OCI-LY3 (cell line): ENCODE results near the gene KREMEN1.

Source experiments
- H2AFZ ChIP-seq: fragments of 200-600, 300-600 bp; shearing (Covaris generic); 2 replicates; pipeline ENCODE4 v1.6.0; 2014; ENCODE audit warnings: antibody characterized with exemption, low read depth, low read length
- H3K27ac ChIP-seq: fragments of 200-600, 300-600 bp; sonication (generic); 2 replicates; pipeline ENCODE4 v1.5.1; 2014; ENCODE audit warnings: mild to moderate bottlenecking, low read length, moderate library complexity, mixed read lengths
- H3K27me3 ChIP-seq: fragments of 200-600, 300-600 bp; sonication (generic); 2 replicates; pipeline ENCODE4 v1.6.1; 2014; ENCODE audit warnings: low read depth, low read length, mixed read lengths
- H3K36me3 ChIP-seq: fragments of 200-600, 300-600 bp; sonication (generic); replicated peaks from 2 replicates; pipeline ENCODE3; 2014; ENCODE audit warnings: low read depth, low read length, mixed read lengths
- H3K4me1 ChIP-seq: fragments of 300-600, 200-600 bp; sonication (generic); 2 replicates; pipeline ENCODE4 v1.6.1; 2014; ENCODE audit warnings: low read length, mixed read lengths
- H3K4me2 ChIP-seq: fragments of 200-600, 300-600 bp; sonication (generic); 2 replicates; pipeline ENCODE4 v1.6.1; 2014; ENCODE audit warnings: low read length, mixed read lengths
- H3K4me3 ChIP-seq: fragments of 300-600, 200-600 bp; sonication (generic); 2 replicates; pipeline ENCODE4 v1.5.1; 2014; ENCODE audit warnings: antibody characterized with exemption, mild to moderate bottlenecking, low read length, moderate library complexity
- H3K79me2 ChIP-seq: fragments of 300-600, 200-600 bp; shearing (Covaris generic); 2 replicates; pipeline ENCODE4 v1.6.1; 2014; ENCODE audit warnings: mild to moderate bottlenecking, low read length, mixed read lengths
- H3K9ac ChIP-seq: fragments of 300-600, 200-600 bp; shearing (Covaris generic); 2 replicates; pipeline ENCODE4 v1.6.0; 2014; ENCODE audit warnings: mild to moderate bottlenecking, low read length, moderate library complexity
- H3K9me3 ChIP-seq: fragments of 200-600, 300-600 bp; shearing (Covaris generic); 2 replicates; pipeline ENCODE4 v1.6.1; 2014; ENCODE audit warnings: low read length, mixed read lengths; ENCODE audit not compliant: insufficient read depth
- H4K20me1 ChIP-seq: fragments of 200-600, 300-600 bp; sonication (generic); 2 replicates; pipeline ENCODE4 v1.6.1; 2016; ENCODE audit warnings: low read length, mixed read lengths; ENCODE audit not compliant: insufficient read depth
- EZH2phosphoT487 ChIP-seq: fragments of 200-600 bp; shearing (Covaris generic); IDR thresholded peaks from 2 replicates; pipeline ENCODE4 v1.6.1; 2018; ENCODE audit warnings: antibody characterized with exemption, mixed run types, low read depth
- TF ChIP-seq, protein P1 (sequence below): fragments of 200-600, 300-600 bp; sonication (generic); IDR thresholded peaks from 2 replicates; pipeline ENCODE4 v1.5.1; 2014; ENCODE audit warnings: antibody characterized with exemption, low read length, low read depth

The KREMEN1 gene

DNA sequence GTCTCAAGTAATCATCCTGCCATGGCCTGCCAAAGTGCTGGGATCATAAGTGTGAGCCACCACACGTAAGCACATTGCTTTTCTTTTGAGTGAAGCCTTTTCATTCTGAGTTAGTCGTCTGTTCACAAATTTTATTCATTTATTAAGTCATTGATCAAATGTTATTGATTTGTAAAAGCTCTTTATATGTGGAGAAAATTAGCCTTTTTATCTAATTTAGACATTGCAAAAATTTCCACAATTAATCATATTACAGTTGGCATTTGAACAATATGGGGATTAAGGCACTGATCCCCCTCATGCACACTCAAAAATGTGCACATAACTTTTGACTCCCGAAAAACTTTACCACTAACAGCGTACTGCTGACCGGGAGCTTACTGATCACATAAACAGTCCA, 125.4 kb downstream of the KREMEN1 start:
- TF ChIP-seq, protein P1, sequence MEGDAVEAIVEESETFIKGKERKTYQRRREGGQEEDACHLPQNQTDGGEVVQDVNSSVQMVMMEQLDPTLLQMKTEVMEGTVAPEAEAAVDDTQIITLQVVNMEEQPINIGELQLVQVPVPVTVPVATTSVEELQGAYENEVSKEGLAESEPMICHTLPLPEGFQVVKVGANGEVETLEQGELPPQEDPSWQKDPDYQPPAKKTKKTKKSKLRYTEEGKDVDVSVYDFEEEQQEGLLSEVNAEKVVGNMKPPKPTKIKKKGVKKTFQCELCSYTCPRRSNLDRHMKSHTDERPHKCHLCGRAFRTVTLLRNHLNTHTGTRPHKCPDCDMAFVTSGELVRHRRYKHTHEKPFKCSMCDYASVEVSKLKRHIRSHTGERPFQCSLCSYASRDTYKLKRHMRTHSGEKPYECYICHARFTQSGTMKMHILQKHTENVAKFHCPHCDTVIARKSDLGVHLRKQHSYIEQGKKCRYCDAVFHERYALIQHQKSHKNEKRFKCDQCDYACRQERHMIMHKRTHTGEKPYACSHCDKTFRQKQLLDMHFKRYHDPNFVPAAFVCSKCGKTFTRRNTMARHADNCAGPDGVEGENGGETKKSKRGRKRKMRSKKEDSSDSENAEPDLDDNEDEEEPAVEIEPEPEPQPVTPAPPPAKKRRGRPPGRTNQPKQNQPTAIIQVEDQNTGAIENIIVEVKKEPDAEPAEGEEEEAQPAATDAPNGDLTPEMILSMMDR: no peak
- no peak for TF ChIP-seq EZH2phosphoT487
- no peak overlapping the region for H3K4me2 ChIP-seq
- H4K20me1 ChIP-seq: no peaks in the 10 kb centered on the region
- no peak overlapping the region for H3K27ac ChIP-seq
- H3K4me1 ChIP-seq: peaks cover 12% of the 10 kb centered on the region
- no peaks in the 10 kb centered on the region for H3K79me2 ChIP-seq
- H3K4me3 ChIP-seq: no peak overlapping the region
- H3K9ac ChIP-seq: no peak overlapping the region
- no peaks in the 10 kb centered on the region for H3K36me3 ChIP-seq
- H3K9me3 ChIP-seq: no peaks in the 10 kb centered on the region
- no peak overlapping the region for H2AFZ ChIP-seq
- peaks cover 37% of the 10 kb centered on the region for H3K27me3 ChIP-seq

DNA sequence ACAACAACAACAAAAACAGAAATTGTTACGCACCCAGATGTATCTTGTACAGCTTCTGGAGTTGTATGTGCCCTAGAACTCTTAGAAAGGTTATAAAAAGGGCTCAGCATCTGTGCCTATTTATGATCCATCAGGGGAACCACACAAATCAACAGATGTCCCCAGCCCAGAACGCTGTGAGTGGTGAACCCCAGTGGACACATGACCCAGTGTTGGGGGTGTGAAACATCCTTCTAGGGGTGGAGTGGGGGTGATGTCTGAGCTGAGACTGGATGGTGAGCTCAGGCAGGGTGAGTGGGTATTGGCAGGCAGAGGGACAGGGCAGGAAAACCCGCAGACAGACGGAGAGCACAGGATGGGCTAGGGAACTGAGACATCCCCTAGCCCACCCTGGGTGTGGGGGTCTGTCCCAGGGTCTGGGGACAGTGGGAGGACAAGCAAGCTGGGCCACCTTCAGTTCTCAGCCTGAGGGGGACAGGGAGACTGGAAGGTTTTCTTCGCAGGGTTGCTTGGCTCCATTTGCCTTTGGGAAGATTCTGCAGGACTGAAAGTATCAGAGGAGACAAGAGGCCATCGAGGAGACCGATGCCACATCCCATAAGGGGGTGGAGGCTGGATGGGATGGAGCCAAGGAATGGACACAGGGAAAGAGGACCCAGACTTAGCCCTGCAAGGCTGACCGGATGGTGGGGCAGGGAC, 127.0 kb downstream of the KREMEN1 start:
- no peak for TF ChIP-seq EZH2phosphoT487
- TF ChIP-seq, protein P1: no peak
- H3K36me3 ChIP-seq: no peaks in the 10 kb centered on the region
- no peak overlapping the region for H3K9ac ChIP-seq
- H3K4me2 ChIP-seq: no peak overlapping the region
- H3K27ac ChIP-seq: no peak overlapping the region
- no peaks in the 10 kb centered on the region for H4K20me1 ChIP-seq
- peaks cover 13% of the 10 kb centered on the region for H3K4me1 ChIP-seq
- H3K27me3 ChIP-seq: peaks cover 47% of the 10 kb centered on the region
- H3K79me2 ChIP-seq: no peaks in the 10 kb centered on the region
- no peak overlapping the region for H3K4me3 ChIP-seq
- H3K9me3 ChIP-seq: no peaks in the 10 kb centered on the region
- no peak overlapping the region for H2AFZ ChIP-seq

DNA sequence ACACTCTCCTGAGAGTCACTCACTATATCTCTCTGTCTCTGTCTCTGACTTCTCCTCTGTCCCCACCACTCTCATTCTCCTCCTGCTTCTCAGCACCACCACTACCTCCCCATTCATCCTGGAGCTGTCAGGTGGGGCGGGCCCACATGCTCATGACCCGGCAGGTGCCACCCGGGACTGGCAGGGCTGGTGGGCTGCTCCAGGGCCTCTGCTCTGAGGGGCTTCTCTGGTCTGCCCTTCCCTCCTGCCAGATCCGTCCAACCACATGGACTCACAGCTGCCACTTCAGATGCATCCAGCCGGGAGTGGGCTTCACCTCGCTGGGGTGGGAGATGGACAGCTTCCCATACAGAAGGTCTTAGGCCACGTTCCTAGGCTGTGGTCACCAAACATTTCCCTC, 128.1 kb downstream of the KREMEN1 start:
- Histone ChIP-seq H3K27me3 (peaks cover 52% of the 10 kb centered on the region), H3K36me3 (no peaks in the 10 kb centered on the region), H3K27ac (no peak overlapping the region), H3K9ac (no peak overlapping the region), H3K9me3 (no peaks in the 10 kb centered on the region), H4K20me1 (no peaks in the 10 kb centered on the region), H2AFZ (no peak overlapping the region), H3K4me3 (no peak overlapping the region), H3K4me2 (no peak overlapping the region), H3K4me1 (peaks cover 13% of the 10 kb centered on the region), H3K79me2 (no peaks in the 10 kb centered on the region)
- no peak for TF ChIP-seq EZH2phosphoT487
- TF ChIP-seq, protein P1: no peak

DNA sequence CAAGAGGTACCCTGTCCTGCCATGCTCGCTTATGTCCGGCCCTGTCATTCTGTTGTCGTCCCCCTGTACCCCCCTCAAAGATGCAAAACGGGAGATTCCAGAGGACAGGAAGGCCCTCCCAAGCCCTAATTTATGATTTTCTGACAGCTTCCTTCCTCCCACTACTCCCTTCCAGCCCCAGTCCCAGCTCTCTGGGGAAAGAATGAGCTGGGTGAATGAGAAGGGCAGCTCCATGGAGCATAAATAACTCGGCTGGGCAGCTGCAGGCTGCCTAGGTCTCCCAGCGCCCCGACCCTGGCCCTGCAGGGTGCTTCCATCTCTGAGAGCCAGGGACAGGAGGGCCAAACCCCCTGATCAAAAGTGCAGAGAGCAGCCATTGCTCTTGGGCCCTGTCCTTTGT, 128.9 kb downstream of the KREMEN1 start:
- no peaks in the 10 kb centered on the region for H4K20me1 ChIP-seq
- H3K9ac ChIP-seq: no peak overlapping the region
- no peak overlapping the region for H3K27ac ChIP-seq
- H3K4me1 ChIP-seq: peaks cover 13% of the 10 kb centered on the region
- no peak overlapping the region for H2AFZ ChIP-seq
- H3K79me2 ChIP-seq: no peaks in the 10 kb centered on the region
- no peaks in the 10 kb centered on the region for H3K9me3 ChIP-seq
- no peaks in the 10 kb centered on the region for H3K36me3 ChIP-seq
- peaks cover 53% of the 10 kb centered on the region for H3K27me3 ChIP-seq
- TF ChIP-seq, protein P1: no peak
- TF ChIP-seq EZH2phosphoT487: no peak
- H3K4me2 ChIP-seq: no peak overlapping the region
- H3K4me3 ChIP-seq: no peak overlapping the region
